GM21526 (cell line): ENCODE measurements around the gene RNASEH1.
A peak's percentile ranks its signal among the peaks of the same experiment; 100 is the strongest.
"Not testable (repeated sequence)": the region's sequence is repeated elsewhere in the genome, so short reads cannot be mapped to it uniquely, and the experiment has no call there.

Source experiments
- ATAC-seq: cut with Tn5 transposase; IDR thresholded peaks from one replicate; pipeline ENCODE4 v1.9.1; 2021; ENCODE audit warnings: moderate library complexity; ENCODE audit not compliant: unreplicated experiment, low FRiP score

RNASEH1 gene

DNA sequence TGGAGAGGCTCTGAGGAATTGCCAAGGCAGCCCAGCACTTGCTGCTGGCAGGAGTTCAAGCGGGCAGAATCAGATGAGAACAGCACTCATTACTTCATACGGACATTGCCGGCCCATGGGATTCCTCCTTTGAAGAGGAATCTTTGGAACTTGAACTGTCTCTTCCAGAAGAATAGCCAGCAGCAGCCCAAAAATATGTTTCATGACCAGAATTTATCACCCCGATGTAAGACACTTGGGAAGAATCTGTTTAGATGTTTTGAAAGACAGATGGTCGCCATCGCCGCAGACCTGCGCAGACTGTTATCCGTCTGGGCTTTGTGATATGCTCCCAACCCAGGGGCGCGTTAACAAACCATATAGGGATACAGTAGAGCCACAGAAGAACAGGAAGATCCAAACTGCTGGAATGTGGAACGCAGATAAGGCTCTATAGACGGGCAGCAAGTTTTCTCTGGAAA, 35.1 kb downstream of the RNASEH1 start:
- ATAC-seq, result no peak

DNA sequence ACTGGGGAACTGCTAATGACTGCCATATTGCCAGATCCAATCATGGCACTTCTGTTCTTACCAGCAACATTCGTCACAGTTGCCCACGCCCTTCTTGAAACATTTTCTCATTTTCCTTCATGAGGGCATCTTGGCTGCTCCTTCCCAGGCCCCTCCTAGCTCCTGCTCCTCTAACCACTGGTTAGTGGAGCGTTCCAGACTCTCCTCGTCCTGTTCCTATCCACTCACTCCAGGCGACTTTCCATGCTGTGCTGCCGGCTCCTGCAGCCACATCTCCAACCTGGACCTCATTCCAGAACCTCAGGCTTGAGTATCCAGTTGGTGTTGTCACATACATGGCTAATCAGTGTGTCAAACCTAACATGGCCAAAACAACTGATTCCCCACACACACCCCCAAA, 37.5 kb downstream of the RNASEH1 start:
- no peak for ATAC-seq

DNA sequence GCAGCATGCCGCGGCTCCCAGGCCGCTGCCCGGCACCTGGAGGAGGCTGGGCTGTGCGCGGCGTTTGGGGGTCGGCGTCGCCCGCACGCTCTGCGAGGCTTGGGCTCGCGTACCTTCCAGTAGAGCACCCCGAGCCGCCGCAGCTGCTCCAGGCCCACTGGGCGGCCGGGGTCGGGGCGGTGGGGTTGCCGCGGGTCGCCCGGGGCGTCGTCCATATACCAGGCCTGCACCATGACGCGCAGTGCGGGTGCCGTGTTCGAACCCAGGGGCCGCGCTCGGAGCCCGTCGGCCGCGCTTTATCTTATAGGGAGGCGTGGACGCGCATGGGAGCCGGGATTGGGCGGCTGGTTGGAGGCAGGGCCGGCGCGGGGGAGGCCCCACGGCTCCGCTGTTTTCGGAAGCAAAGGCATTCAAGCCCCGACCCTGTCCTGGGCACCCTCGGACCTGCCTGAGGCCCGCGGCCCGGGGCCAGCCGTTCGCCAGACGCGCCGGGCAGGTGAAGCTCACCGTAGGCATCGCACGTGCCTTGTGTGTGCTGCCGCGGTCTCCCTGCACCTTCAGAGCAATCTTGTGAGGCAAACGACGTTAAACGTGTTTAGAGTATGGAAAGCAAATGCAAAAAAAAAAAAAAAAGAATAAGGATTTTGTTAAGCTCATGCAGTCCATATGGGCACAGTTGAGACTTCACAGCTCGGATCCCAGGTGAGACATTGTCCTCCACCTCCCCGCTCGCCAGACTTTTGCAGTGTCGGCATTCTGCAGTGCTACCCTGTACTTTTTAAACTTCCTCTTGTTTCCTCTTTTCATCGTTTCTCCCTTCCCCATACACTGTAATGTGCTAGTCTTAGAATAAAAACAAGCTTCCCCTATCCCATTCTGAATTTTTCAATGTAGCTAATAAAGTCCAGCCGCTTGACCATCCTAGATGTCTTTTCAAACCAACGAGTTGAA, 38.6 kb downstream of the RNASEH1 start, which contains the start of gene ADI1:
ADI1 (minus strand) TSS at position 277 of the 951 bp plus-strand sequence; CDS start at position 233, 44 bp downstream.
- ATAC-seq, result peak; percentile 68

DNA sequence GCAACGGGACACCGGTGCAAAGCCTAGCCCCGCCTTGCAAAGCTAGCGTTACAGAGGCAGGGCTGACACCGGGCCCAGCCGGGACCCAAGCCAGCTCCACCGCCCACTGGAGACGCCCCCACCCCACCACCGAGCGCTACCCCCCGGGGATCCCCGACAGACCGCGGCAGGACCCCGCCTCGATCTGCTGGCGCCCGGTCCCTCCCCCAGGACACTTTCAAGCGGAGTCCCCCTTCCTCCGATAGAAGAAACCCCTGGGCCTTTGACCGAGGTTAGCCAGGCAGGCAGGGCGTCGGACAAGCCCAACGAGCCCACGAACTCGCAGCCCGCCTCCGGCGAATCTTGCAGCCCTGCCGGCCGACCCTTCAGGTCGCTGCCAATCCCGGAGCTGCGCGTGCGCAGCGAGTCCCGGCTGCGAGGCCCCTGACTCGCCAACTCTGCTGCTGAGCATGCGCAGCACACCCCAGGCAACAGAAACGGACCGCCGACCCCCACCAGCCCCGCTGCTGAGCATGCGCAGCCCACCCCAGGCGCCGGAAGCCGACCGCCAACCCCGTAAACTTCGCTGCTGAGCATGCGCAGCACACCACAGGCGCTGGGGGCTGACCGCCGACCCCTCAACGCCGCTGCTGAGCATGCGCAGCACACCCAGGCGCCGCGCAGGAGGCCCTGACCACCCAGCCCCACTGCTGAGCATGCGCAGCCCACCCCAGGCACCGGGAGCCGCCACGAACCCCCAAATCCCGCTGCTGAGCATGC, 39.5 kb downstream of the RNASEH1 start:
- ATAC-seq, result peak; percentile 79

DNA sequence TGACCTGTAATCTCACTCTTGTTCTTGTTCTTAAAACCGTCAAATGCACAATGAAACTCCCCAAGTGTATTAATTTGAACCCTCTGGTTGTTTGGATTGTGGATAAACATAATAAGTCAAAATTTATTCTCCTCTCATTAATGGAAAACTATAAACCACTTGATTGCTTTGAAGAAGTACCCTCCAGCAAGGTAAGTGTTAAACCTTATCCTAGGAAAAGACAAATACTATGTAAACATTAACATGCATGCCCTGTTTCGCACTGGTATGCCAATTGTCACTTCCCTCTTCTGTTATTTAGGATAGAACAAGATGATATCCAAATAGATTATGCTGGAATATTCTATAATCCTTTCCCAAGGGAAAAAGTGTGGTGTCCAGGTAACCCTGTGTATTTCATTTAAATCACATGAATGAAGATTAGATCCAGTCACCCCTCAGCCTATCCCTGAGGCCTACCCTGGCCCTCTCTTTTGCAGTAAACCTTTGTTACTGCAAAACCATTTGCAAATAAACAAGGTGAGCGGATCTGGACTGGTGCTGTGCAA, 40.1 kb downstream of the RNASEH1 start:
- no peak for ATAC-seq

DNA sequence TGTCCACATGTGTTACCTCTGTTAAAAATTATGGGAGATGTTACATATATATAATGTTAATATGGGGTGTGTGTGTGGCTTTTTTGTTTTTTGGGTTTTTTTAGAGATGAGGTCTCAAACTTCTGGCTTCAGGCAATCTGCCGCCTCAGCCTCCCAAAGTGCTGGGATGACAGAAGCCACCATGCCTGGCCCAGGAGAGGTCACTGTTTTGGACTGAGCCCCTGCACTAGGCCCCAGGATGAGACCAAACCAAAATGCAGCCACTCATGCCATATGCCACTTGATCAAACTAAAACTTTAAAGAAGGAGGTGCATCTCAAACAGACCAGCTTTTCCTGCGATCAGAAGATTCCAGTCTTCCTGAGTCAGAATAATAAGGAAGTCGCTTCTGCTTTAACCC, 41.3 kb downstream of the RNASEH1 start:
- no peak for ATAC-seq

DNA sequence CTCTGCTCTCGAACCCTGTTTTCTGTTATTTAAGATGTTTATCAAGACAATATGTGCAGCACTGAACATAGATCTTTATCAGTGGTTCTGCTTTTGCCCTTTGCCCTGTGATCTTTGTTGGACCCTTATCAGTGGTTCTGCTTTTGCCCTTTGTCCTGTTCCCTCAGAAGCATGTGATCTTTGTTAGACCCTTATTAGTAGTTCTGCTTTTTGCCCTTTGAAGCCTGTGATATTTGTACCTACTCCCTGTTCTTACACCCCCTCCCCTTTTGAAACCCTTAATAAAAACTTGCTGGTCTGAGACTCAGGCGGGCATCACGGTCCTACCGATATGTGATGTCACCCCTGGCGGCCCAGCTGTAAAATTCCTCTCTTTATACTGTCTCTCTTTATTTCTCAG, 42.7 kb downstream of the RNASEH1 start:
- ATAC-seq, result not testable (repeated sequence)

DNA sequence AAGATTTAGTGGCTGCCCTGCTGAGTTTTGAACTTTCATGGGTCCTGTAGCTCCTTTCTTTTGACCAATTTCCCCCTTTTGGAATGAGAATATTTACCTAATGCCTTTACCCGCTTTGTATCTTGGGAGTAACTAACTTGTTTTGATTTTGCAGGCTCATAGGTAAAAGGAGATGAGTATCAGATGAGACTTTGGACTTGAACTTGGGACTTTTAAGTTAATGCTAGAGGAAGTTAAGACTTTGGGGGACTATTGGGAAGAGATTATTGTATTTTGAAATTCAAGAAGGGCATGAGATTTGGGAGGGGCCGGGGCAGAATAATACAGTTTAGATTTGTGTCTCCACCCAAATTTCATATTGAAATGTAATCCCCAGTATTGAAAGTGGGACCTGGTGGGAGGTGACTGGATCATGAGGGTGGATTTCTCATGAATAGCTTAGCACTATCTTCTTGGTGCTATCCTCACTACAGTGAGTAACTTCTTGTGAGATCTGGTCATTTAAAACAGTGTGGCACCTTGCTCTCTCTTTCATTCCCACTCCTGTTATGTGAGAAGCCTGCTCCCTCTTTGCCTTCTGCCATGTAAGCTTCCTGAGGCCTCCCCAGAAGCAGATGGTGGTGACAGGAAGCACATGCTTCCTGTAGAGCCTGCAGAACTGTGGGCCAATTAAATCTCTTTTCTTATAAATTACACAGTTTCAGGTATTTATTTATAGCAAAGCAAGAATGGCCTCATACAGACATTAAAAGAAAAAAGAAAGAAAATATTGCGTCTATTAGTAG, 44.9 kb downstream of the RNASEH1 start:
- ATAC-seq, result no peak

DNA sequence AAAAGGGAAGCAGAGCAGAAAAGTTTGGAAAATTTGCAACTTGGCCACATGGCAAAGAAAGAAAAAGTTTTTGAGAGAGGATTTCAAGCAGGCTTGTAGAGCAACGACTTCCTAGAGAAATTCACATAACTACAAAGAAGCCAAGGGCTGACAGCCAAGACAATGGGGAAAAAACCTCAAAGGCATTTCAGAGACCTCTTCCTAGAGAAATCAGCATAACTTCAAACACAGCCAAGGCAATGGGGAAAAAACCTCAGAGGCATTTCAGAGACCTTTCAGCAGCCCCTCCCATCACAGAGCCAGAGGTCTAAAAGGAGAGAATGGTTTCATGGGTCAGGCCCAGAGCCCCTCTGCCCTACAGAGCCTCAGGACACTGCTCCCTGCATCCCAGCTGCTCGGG, 46.0 kb downstream of the RNASEH1 start:
- no peak for ATAC-seq

DNA sequence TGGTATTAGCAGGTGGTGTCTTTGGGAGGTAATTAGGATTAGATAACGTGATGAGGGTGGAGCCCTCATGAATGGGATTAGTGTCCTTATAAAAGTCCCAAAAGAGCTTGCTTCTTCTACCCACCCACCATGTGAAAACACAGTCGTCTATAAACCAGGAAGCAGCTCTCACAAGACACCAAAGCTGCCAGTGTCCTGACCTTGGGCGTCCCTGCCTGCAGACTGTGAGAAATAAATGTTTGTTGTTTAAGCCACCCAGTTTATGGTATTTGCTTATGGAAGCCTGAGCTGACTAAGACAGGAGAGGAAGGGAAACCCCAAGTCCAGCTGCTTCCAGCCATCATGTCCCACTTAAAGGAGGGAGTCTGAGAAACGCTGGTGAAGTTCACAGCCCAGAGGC, 52.4 kb downstream of the RNASEH1 start:
- no peak for ATAC-seq

DNA sequence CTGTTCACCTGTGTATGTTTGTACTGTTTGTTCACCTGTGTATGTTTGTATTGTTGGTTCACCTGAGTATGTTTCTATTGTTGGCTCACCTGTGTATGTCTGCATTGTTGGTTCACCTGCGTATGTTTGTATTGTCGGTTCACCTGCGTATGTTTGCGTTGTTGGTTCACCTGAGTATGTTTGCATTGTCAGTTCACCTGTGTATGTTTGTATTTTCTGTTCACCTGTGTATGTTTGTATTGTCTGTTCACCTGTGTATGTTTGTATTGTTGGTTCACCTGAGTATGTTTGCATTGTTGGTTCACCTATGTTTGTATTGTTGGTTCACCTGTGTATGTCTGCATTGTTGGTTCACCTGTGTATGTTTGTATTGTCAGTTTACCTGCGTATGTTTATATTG, 53.4 kb downstream of the RNASEH1 start:
- no peak for ATAC-seq

DNA sequence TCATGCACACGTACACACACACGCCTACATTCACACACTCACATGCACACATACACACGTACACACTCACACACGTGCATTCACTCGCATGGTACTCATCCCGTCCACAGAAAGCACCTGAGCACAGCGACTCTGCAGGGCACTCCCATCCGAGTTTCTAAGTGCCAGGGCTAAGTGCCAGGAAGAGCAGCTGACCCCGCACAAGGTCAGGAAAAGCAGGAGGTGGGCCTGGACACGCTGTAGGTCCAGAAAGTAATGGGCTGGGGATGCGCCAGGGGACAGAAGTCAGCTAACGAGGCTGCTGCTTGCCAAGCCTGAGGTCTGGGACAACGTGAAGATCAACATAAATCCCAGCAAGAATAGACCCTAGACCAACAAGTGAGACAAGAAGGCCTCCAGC, 54.6 kb downstream of the RNASEH1 start:
- no peak for ATAC-seq

DNA sequence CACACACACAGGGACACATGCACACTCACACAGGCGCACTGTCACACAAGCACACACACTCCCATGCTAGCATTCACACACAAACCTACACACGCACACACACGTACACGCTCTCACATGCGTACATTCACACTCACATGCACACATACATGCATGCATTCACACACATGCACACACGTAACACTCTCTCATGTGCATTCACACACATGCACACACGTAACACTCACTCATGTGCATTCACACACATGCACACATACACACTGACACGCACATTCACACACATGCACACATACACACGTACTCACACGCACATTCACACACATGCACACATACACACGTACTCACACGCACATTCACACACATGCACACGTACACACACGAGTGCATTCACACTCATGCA, 55.1 kb downstream of the RNASEH1 start:
- ATAC-seq, result no peak

DNA sequence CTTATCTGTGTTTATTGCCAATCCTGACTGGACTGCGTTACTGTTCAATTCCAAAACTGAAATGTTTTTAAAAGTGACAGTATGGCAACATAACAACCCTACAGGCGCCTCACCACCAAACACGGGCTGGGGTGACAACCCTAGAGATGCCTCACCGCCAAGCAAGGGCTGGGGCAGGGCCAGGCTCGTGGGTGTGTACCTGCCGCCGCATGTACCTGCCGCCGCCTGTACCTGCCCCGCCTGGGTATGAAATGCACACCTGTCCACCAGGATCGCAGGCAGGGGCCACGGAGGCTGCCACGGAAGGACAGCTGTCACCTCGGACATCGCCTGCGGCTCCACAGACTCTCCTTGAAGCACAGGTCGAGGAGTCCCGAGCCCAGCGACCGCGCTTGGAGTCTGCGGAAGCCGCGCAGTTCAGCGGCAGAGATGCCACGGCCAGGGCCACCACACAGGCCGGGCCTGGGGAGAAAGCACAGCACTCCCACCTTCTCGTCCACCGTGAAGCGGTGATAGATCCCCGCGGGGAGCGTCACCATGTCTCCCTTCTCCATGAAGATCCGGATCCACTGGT, 57.7 kb downstream of the RNASEH1 start:
- ATAC-seq, result no peak

DNA sequence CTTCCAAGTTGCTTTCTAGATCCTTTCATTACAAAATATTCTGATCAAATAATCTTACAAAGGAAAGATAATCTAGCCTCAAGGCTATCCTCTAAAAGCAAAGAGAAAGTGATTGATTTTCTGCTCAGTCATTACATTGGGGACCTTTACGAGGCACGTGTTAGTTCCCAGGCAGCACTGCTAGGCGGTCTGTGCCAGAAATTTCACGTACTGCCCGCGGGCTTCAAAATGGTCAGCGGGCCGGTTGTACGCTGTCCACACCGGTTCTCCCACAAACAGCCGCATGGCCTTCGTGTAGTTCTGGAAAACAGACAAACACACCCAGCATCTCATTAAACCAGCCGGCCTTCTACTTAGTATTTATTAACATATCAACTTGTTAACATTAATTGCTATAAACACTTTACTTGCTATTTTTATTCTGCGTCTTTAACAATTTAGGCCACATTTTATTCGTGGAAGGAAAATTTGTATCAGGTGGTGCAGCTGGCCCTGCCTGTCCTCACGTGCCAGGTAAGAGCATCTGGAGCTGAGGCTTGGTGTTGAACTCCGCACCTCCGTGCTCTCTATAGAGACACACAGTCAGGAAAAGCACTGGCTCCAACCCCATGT, 59.2 kb downstream of the RNASEH1 start:
- no peak for ATAC-seq

DNA sequence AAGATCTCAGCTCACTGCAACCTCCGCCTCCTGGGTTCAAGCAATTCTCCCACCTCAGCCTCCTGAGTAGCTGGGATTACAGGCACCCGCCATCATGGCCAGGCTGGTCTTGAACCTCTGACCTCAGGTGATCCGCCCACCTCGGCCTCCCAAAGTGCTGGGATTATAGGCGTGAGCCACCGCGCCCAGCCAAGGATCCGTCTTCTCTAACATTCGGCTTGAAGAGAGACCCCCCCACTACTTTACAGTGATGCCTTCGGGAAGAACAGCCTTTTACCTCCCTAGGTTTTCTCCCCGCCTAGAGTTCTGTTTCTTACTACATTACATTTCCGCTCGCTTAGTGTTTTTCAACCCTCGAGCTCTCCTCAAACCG, 61.4 kb downstream of the RNASEH1 start:
- ATAC-seq, result not testable (repeated sequence)
